Metanephros (tissue), 1 donor: ENCODE results near the gene MTMR11. TPM values are rescaled to one million over a fixed set of nuclear protein-coding genes. Genes with fewer than 3 reads are reported as not detected.

Experiments
- total RNA-seq: library from RNA; depleted of rRNA; stranded (reverse); fragments of >200 nt; gene quantifications from one replicate; pipeline ENCODE4 v1.2.3, GENCODE V29; 2014

MTMR11 gene, protein sequence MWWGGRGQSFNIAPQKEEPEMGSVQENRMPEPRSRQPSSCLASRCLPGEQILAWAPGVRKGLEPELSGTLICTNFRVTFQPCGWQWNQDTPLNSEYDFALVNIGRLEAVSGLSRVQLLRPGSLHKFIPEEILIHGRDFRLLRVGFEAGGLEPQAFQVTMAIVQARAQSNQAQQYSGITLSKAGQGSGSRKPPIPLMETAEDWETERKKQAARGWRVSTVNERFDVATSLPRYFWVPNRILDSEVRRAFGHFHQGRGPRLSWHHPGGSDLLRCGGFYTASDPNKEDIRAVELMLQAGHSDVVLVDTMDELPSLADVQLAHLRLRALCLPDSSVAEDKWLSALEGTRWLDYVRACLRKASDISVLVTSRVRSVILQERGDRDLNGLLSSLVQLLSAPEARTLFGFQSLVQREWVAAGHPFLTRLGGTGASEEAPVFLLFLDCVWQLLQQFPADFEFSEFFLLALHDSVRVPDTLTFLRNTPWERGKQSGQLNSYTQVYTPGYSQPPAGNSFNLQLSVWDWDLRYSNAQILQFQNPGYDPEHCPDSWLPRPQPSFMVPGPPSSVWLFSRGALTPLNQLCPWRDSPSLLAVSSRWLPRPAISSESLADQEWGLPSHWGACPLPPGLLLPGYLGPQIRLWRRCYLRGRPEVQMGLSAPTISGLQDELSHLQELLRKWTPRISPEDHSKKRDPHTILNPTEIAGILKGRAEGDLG
- 22.9 TPM for total RNA-seq

DNA sequence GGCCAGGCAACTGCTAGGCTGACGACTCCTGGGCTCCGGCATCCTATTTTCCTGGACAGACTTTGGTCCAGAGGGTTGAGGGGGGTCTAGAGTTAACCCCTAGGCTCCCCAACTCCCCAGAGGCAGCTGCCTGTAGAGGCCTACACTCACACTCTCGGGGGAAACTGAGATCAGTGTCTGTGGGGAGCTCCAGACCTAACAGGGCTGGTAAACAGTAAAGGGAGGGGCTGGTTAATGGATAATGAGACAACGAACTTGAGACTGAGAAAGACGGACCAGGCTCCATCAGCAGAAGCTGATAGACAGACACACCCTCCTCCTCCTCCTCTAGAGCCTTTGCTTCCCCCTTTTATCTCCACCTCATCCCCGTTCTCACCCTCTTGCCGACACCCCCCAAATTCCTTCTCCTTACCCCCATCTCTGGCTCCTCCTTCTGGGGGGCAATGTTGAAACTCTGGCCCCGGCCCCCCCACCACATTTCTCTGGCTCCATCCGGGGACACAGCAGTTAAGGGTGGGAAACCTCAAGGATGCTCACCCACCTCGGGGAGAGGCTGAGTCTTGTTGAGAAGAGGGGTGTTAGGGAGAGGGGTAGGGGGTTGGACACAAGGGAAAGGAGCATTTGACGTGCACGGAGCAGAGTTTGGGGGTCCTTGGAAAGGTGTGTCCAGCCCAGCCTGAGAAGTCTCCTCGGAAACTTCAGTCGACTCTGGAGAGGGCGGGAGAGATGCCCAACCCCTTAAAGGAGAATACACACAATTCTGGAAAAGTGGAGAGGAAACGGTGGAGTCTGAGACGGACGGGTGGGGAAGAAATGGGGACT is at the start of gene MTMR11:
TSS of gene MTMR11 (minus strand) at position 710 of the 822 bp plus-strand sequence. CDS start at position 478, 232 bp downstream.

DNA sequence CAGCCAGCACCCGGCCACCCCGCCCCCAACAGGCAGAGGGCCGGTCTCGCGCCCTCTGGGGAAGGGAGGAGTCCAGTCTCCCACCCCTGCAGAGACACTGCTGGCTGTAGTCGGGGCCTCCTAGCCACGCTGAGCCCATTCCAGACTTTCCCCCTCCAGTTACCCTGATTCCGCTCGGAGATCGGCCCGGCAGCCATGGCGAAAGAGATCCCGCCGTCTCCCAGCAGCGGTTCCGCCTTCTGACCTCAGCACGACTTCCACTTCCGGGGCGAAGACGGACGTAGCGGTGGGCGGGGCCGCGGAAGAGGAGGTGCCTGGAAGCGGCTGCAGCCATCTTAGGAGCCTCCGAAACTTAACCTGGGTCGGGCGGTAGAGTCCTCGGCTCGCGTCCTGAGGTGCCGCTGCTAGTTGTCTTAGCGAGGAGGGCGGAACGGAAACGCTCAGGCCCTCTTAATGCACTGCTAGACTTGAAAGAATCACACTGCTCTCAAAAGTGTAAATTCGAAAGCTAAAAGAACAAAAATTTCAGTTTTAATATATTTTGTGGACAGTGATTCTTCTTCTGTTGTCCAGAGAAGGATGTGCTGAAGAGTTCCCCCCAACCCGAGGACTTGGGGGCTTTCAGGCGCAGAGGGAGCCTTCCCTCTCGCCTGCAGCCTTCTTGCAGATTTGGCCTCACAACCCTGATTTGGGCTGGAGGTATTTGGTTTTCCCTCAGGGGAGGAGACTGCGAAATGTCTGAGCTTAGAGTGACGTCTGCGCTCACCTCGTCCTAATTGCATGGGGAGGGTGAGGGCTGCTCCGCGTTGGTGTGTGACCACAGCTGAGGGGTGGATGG is 8.9 kb downstream of the MTMR11 start, which contains the start of gene SF3B4:
TSS of gene SF3B4 (minus strand) at position 241 of the 838 bp plus-strand sequence. CDS start at position 197, 44 bp downstream.

DNA sequence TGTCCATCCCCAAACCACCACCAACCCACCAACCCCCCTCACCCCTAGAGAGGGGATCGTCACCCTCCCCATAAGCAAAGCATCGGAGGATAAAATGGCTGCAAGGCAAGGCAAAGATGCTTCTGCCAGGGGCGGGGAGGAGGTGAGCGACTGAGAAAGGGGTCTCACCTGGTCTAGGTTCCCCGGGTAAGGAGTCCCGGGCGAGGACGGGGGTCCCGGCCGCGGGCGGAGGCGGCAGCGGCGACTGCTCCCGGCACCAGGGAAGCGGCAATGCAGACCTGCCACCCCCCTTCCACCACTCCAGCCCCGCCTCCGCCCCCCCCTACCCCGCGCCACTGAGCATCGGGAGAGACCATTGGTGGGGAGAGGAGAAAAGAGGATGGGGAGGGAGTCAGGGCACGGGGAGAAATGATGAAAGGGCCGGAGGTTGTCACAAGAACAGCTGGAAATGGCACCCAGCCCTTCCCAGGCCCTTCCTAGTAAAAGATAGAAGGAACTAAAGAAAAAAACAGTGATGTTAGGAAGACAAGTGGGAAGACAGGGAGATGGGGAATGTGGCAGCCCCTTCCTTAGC is 19.0 kb downstream of the MTMR11 start, which contains the start of gene SV2A:
TSS of gene SV2A (minus strand) at position 274 of the 574 bp plus-strand sequence. CDS start 4,004 bp downstream, outside the sequence.

DNA sequence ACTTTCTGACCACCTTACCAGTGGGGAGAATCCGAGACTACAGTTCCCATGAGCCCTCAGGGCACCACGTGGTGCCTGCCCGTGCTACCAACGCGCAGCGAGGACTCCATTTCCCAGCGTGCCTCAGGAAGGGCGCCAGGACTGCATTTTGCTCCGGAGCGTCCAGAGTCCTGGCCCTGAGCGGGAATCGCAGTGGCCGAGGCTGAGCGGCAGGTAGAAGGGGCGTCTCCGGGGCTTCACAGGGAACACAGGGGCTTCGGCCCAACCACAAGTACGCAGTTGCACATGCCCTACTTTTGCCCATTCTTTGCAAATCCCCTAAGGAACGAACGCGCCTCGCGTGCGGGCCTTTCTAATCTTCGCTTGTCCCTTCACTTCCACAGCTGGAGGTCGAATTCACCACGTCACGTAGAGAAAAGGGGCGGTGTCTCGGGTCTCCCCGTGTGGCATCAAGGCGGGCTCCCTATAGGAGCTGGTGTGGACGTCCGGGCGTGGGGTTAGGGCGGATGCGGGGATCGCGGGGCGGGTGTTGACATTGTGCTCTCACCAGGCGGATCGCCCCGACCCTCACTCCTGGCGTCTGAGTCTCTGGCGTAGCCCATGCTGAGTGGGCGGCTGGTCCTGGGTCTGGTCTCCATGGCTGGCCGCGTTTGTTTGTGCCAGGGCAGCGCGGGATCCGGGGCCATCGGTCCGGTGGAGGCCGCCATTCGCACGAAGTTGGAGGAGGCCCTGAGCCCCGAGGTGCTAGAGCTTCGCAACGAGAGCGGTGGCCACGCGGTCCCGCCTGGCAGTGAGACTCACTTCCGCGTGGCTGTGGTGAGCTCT is 37.0 kb downstream of the MTMR11 start, which contains the start of gene BOLA1:
TSS of gene BOLA1 (plus strand) at position 109 of the 825 bp plus-strand sequence. CDS start at position 601, 492 bp downstream.

Other genes with a start within 250 kb of the MTMR11 start
- 6.2 TPM for gene FCGR1A, start 154.2 kb downstream of the MTMR11 start, total RNA-seq
- 18.1 TPM for gene BOLA1, start 37.3 kb downstream of the MTMR11 start, total RNA-seq
- gene SV2A, start 19.0 kb downstream of the MTMR11 start, total RNA-seq = 6.2 TPM
- 13.1 TPM for gene SF3B4, start 9.1 kb downstream of the MTMR11 start, total RNA-seq
- 21.4 TPM for gene OTUD7B, start 73.8 kb upstream of the MTMR11 start, total RNA-seq
- 46.2 TPM for gene VPS45, start 130.9 kb upstream of the MTMR11 start, total RNA-seq
- gene PLEKHO1, start 213.0 kb upstream of the MTMR11 start, total RNA-seq = 44.3 TPM